ENCODE results near the gene EHMT2. TPM values are rescaled to one million over a fixed set of nuclear protein-coding genes. Genes with fewer than 3 reads are reported as not detected.
"Not testable (repeated sequence)": the region's sequence is repeated elsewhere in the genome, so short reads cannot be mapped to it uniquely, and the experiment has no call there.

Gene EHMT2
- total RNA-seq, 1 experiment from 2014 or later = 58.6 TPM

GRCh38 chr6:31915351-31915750 is 17.9 kb upstream of the EHMT2 start:
- DNase-seq (ENCODE audit: low read depth) = no peak

- no peak for DNase-seq (ENCODE audit: low read depth)
Measured at GRCh38 chr6:31911826-31912585, 14.5 kb upstream of the EHMT2 start.

GRCh38 chr6:31909298-31909697 is 11.8 kb upstream of the EHMT2 start:
- DNase-seq (ENCODE audit: low read depth) = not testable (repeated sequence)

GRCh38 chr6:31908791-31909190 is 11.3 kb upstream of the EHMT2 start:
- peak; percentile 70 for DNase-seq (ENCODE audit: low read depth)

GRCh38 chr6:31908255-31908654 is 10.8 kb upstream of the EHMT2 start:
- not testable (repeated sequence) for DNase-seq (ENCODE audit: low read depth)

- DNase-seq (ENCODE audit: low read depth) = peak; percentile 70
Measured at GRCh38 chr6:31907158-31907813, 9.8 kb upstream of the EHMT2 start.

- DNase-seq (ENCODE audit: low read depth) = not testable (repeated sequence)
Measured at GRCh38 chr6:31906727-31907126, 9.2 kb upstream of the EHMT2 start.

- DNase-seq (ENCODE audit: low read depth) = no peak
Measured at GRCh38 chr6:31906122-31906521, 8.6 kb upstream of the EHMT2 start.

GRCh38 chr6:31905041-31905440 is 7.5 kb upstream of the EHMT2 start:
- DNase-seq (ENCODE audit: low read depth) = no peak

- DNase-seq (ENCODE audit: low read depth) = no peak
Measured at GRCh38 chr6:31903957-31904356, 6.5 kb upstream of the EHMT2 start.

GRCh38 chr6:31901953-31902643 is 4.6 kb upstream of the EHMT2 start, which contains the start of gene ZBTB12:
Gene ZBTB12, minus strand, starts transcription at chr6:31902086. Its CDS starts 781 bp downstream, at chr6:31901305.
- DNase-seq (ENCODE audit: low read depth) = peak; percentile 93

- peak; percentile 47 for DNase-seq (ENCODE audit: low read depth)
Measured at GRCh38 chr6:31901415-31901952, 4.0 kb upstream of the EHMT2 start.

- no peak for DNase-seq (ENCODE audit: low read depth)
Measured at GRCh38 chr6:31900917-31901414, 3.5 kb upstream of the EHMT2 start.

GRCh38 chr6:31899882-31900722 is 2.6 kb upstream of the EHMT2 start:
- DNase-seq (ENCODE audit: low read depth) = no peak

- no peak for DNase-seq (ENCODE audit: low read depth)
Measured at GRCh38 chr6:31899215-31899614, 1.7 kb upstream of the EHMT2 start.

- peak; percentile 27 for DNase-seq (ENCODE audit: low read depth)
Measured at GRCh38 chr6:31898383-31899011, 999 bp upstream of the EHMT2 start.

- DNase-seq (ENCODE audit: low read depth) = no peak
Measured at GRCh38 chr6:31896856-31897611, 464 bp downstream of the EHMT2 start.

- DNase-seq (ENCODE audit: low read depth) = no peak
Measured at GRCh38 chr6:31896493-31896855, 1.0 kb downstream of the EHMT2 start.

GRCh38 chr6:31892821-31893220 is 4.7 kb downstream of the EHMT2 start:
- DNase-seq (ENCODE audit: low read depth) = no peak
